DND-41 (cell line): Measurements from ENCODE around the gene TPRG1.

Experiments
- ATAC-seq: fragments of 200-7000 bp; cut with Tn5 transposase; 3 replicates; pipeline ENCODE4 v1.9.1; 2021; ENCODE audit warnings: low read depth; ENCODE audit not compliant: insufficient read depth
- DNase-seq: peaks from one replicate; pipeline ENCODE4 v3.0.0-alpha.2; 2020
- H2AFZ ChIP-seq: 2 replicates; pipeline ENCODE4 v1.6.0; 2012; ENCODE audit warnings: low read depth, low read length
- H3K27ac ChIP-seq: 2 replicates; pipeline ENCODE4 v1.5.1; 2012; ENCODE audit warnings: low read length, inconsistent platforms
- H3K27me3 ChIP-seq: fragments of 200-600 bp; sonication (generic); 2 replicates; pipeline ENCODE4 v1.6.0; 2012; ENCODE audit warnings: low read length, mild to moderate bottlenecking, inconsistent platforms; ENCODE audit not compliant: insufficient read depth, poor library complexity
- H3K36me3 ChIP-seq: 2 replicates; pipeline ENCODE4 v1.5.1; 2012; ENCODE audit warnings: low read length, inconsistent platforms; ENCODE audit not compliant: insufficient read depth
- H3K4me1 ChIP-seq: 2 replicates; pipeline ENCODE4 v1.5.1; 2012; ENCODE audit warnings: mild to moderate bottlenecking, low read length; ENCODE audit not compliant: insufficient read depth
- H3K4me2 ChIP-seq: 2 replicates; pipeline ENCODE4 v1.6.0; 2012; ENCODE audit warnings: mild to moderate bottlenecking, moderate library complexity, low read length, inconsistent platforms; ENCODE audit not compliant: insufficient read depth
- H3K4me3 ChIP-seq, 2 experiments: fragments of 200-600 bp in 1 of 2; shearing (Covaris generic) in 1 of 2; 2 replicates each; pipeline ENCODE4 v1.5.1; 2012 to 2016; ENCODE audit warnings: inconsistent platforms in 2 of 2, low read length in 2 of 2, mild to moderate bottlenecking in 2 of 2, low read depth in 1 of 2, moderate library complexity in 1 of 2
- H3K79me2 ChIP-seq: 2 replicates; pipeline ENCODE4 v1.6.0; 2012; ENCODE audit warnings: low read length, inconsistent platforms; ENCODE audit not compliant: insufficient read depth
- H3K9ac ChIP-seq: 2 replicates; pipeline ENCODE4 v1.6.0; 2012; ENCODE audit warnings: low read depth, mild to moderate bottlenecking, inconsistent platforms, low read length, moderate library complexity
- H3K9me3 ChIP-seq: 2 replicates; pipeline ENCODE4 v1.5.1; 2012; ENCODE audit warnings: low read length, moderate library complexity, mild to moderate bottlenecking, inconsistent platforms; ENCODE audit not compliant: insufficient read depth, severe bottlenecking
- H4K20me1 ChIP-seq: 2 replicates; pipeline ENCODE4 v1.6.0; 2012; ENCODE audit warnings: low read length; ENCODE audit not compliant: insufficient read depth
- EZH2 ChIP-seq: IDR thresholded peaks from 3 replicates; pipeline ENCODE4 v1.6.1; 2012; ENCODE audit warnings: borderline replicate concordance, low read depth, mild to moderate bottlenecking, moderate library complexity, low read length, inconsistent platforms; ENCODE audit not compliant: severe bottlenecking
- TF ChIP-seq, protein P1 (sequence below): IDR thresholded peaks from 2 replicates; pipeline ENCODE4 v1.5.1; 2012; ENCODE audit warnings: borderline replicate concordance, low read length, moderate library complexity, mild to moderate bottlenecking; ENCODE audit not compliant: poor library complexity, severe bottlenecking; ENCODE audit errors: extremely low read depth

TPRG1 gene

DNA sequence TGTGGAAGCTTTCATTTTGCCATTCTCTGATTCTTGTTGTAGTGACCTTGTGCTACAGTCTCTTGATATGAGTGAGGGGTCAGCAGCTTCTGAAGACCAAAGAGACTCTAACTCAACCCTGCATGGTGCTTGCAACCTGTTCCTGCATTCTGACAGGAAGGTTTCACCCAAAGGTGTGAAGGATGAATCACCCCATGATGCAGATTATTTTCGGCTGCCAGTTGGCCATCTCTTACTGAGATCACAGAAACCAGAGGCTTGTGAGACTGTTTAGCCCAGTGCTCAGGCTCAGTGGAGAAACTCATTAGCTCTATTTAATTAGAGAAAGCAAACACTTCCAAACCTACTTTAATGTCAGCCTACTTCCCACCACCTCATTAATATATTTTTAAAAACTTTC is 29.2 kb upstream of the TPRG1 start:
- no peaks in the 10 kb centered on the region for H3K27me3 ChIP-seq
- H3K4me2 ChIP-seq = no peak overlapping the region
- DNase-seq (no peak), ATAC-seq (no peak)
- H3K9me3 ChIP-seq = no peaks in the 10 kb centered on the region
- H3K36me3 ChIP-seq = no peaks in the 10 kb centered on the region
- no peak for TF ChIP-seq EZH2
- TF ChIP-seq, protein P1, sequence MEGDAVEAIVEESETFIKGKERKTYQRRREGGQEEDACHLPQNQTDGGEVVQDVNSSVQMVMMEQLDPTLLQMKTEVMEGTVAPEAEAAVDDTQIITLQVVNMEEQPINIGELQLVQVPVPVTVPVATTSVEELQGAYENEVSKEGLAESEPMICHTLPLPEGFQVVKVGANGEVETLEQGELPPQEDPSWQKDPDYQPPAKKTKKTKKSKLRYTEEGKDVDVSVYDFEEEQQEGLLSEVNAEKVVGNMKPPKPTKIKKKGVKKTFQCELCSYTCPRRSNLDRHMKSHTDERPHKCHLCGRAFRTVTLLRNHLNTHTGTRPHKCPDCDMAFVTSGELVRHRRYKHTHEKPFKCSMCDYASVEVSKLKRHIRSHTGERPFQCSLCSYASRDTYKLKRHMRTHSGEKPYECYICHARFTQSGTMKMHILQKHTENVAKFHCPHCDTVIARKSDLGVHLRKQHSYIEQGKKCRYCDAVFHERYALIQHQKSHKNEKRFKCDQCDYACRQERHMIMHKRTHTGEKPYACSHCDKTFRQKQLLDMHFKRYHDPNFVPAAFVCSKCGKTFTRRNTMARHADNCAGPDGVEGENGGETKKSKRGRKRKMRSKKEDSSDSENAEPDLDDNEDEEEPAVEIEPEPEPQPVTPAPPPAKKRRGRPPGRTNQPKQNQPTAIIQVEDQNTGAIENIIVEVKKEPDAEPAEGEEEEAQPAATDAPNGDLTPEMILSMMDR = no peak
- H4K20me1 ChIP-seq = no peaks in the 10 kb centered on the region
- H3K9ac ChIP-seq = no peak overlapping the region
- H2AFZ ChIP-seq = no peak overlapping the region
- H3K27ac ChIP-seq = no peak overlapping the region
- H3K79me2 ChIP-seq = no peaks in the 10 kb centered on the region
- H3K4me1 ChIP-seq = peaks cover 2% of the 10 kb centered on the region
- H3K4me3 ChIP-seq = no peak overlapping the region

DNA sequence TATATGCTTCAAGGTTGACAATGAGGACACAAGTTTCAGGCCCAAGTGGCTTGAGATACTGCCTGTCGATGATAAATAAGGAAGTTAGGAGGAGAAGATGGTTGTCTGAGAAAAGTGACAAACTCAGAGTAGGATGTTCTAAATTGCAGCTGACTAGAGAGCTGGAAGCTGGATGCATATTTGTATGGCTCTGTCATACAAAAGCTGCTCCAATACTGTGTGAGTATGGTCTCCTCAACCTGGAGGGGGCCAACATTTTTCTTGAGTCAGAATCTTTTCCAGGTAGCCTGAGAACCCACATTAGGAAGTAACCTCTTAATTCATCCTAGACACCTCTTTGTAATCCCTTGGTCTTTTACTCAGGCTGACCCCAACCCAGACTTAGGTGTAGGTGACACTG is 28.4 kb upstream of the TPRG1 start:
- Histone ChIP-seq H3K9me3 (no peaks in the 10 kb centered on the region), H3K79me2 (no peaks in the 10 kb centered on the region), H4K20me1 (no peaks in the 10 kb centered on the region), H2AFZ (no peak overlapping the region), H3K36me3 (no peaks in the 10 kb centered on the region), H3K4me1 (peaks cover 7% of the 10 kb centered on the region), H3K9ac (no peak overlapping the region), H3K4me3 (no peak overlapping the region), H3K27ac (no peak overlapping the region), H3K27me3 (no peaks in the 10 kb centered on the region), H3K4me2 (no peak overlapping the region)
- DNase-seq (no peak), ATAC-seq (no peak)
- TF ChIP-seq, protein P1 = no peak
- TF ChIP-seq EZH2 = no peak

DNA sequence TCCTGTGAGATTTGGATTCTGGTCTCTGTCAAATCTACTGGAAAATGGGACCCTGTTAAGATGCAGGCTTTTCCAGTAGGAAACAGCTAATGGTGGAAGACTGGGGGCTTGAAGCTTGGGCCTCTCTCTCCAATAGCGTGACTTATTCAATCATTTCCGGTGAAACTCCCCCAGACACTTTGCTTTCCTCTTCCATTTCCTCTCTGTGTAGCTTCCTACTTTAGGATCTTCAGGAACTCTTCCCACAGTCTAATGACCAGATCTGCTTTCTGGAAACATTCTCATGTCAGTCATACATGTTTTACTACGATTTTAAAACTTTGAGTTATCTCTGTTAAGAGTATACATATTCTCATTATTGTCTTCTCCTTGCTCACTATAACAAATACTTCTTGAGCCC is 28.0 kb upstream of the TPRG1 start:
- ATAC-seq (no peak), DNase-seq (no peak)
- H2AFZ ChIP-seq = no peak overlapping the region
- H3K79me2 ChIP-seq = no peaks in the 10 kb centered on the region
- H3K36me3 ChIP-seq = no peaks in the 10 kb centered on the region
- H4K20me1 ChIP-seq = no peaks in the 10 kb centered on the region
- H3K4me1 ChIP-seq = peaks cover 7% of the 10 kb centered on the region
- no peak overlapping the region for H3K9ac ChIP-seq
- TF ChIP-seq, protein P1 = no peak
- no peak for TF ChIP-seq EZH2
- H3K4me3 ChIP-seq = no peak overlapping the region
- H3K27me3 ChIP-seq = no peaks in the 10 kb centered on the region
- H3K4me2 ChIP-seq = no peak overlapping the region
- H3K27ac ChIP-seq = no peak overlapping the region
- H3K9me3 ChIP-seq = no peaks in the 10 kb centered on the region

DNA sequence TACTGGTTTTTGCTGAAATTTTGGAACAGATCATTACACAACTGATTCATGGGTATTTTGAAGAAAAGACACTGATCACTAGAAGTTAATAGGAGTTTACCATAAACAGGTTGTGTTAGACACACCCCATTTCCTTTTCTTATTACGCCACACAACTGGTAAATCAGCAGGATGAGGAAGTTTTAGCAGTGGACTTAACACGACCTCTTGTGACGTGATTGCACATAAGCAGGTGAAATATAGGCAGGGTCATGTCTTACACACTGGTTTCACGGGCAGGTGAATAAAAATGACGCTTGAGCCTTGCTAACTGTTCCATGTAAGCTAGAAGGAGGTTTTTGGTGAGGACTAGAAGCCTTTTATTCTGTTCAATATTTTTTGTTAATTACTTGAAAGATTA is 27.1 kb upstream of the TPRG1 start:
- H3K9me3 ChIP-seq = no peaks in the 10 kb centered on the region
- H3K4me3 ChIP-seq = no peak overlapping the region
- no peak for TF ChIP-seq EZH2
- TF ChIP-seq, protein P1 = peak; percentile 71
- H4K20me1 ChIP-seq = no peaks in the 10 kb centered on the region
- no peak overlapping the region for H3K9ac ChIP-seq
- H3K79me2 ChIP-seq = no peaks in the 10 kb centered on the region
- no peak overlapping the region for H2AFZ ChIP-seq
- H3K27ac ChIP-seq = no peak overlapping the region
- H3K36me3 ChIP-seq = no peaks in the 10 kb centered on the region
- DNase-seq (peak; percentile 24), ATAC-seq (peak; percentile 66)
- peaks cover 7% of the 10 kb centered on the region for H3K4me1 ChIP-seq
- no peaks in the 10 kb centered on the region for H3K27me3 ChIP-seq
- no peak overlapping the region for H3K4me2 ChIP-seq
